GM23338 (cell line): ENCODE measurements around the gene ABAT. TPM values are rescaled to one million over a fixed set of nuclear protein-coding genes. Genes with fewer than 3 reads are reported as not detected.
"Not testable (repeated sequence)": the region's sequence is repeated elsewhere in the genome, so short reads cannot be mapped to it uniquely, and the experiment has no call there.

ENCODE experiments used
- ATAC-seq: fragments of 200-7000 bp; cut with Tn5 transposase; 3 replicates; pipeline ENCODE4 v1.9.1; 2020
- DNase-seq: peaks from one replicate; pipeline ENCODE4 v3.0.0-alpha.2; 2015; ENCODE audit warnings: low spot score
- H2AFZ ChIP-seq: fragments of 200-600 bp; sonication (generic); 2 replicates; pipeline ENCODE4 v1.8.0; 2016; ENCODE audit warnings: antibody characterized with exemption, mild to moderate bottlenecking, moderate library complexity
- H3F3A ChIP-seq: fragments of 200-600 bp; sonication (generic); replicated peaks from 2 replicates; pipeline ENCODE4 v1.8.0; 2017; ENCODE audit warnings: antibody characterized with exemption, mixed run types, low read depth
- H3K27ac ChIP-seq: fragments of 200-600 bp; sonication (generic); 2 replicates; pipeline ENCODE4 v1.6.1; 2016; ENCODE audit warnings: low read depth
- H3K27me3 ChIP-seq: fragments of 200-600 bp; sonication (generic); 2 replicates; pipeline ENCODE4 v1.8.0; 2016; ENCODE audit warnings: mild to moderate bottlenecking, mixed run types, moderate library complexity; ENCODE audit not compliant: insufficient read depth
- H3K36me3 ChIP-seq: fragments of 200-600 bp; sonication (generic); 2 replicates; pipeline ENCODE4 v1.8.0; 2016; ENCODE audit warnings: mild to moderate bottlenecking; ENCODE audit not compliant: insufficient read depth
- H3K4me1 ChIP-seq: fragments of 200-600 bp; sonication (generic); 2 replicates; pipeline ENCODE4 v1.8.0; 2016; ENCODE audit warnings: mild to moderate bottlenecking, moderate library complexity; ENCODE audit not compliant: insufficient read depth
- H3K4me2 ChIP-seq: fragments of 200-600 bp; sonication (generic); 2 replicates; pipeline ENCODE4 v1.7.1; 2017; ENCODE audit warnings: mixed run types
- H3K4me3 ChIP-seq: fragments of 200-600 bp; sonication (generic); 2 replicates; pipeline ENCODE4 v1.6.1; 2016; ENCODE audit warnings: mixed run types
- H3K79me2 ChIP-seq: fragments of 200-600 bp; sonication (generic); replicated peaks from 2 replicates; pipeline ENCODE4 v1.8.0; 2017; ENCODE audit warnings: mild to moderate bottlenecking; ENCODE audit not compliant: insufficient read depth
- H3K9me2 ChIP-seq: fragments of 200-600 bp; sonication (generic); 2 replicates; pipeline ENCODE4 v1.8.0; 2017; ENCODE audit not compliant: insufficient read depth
- H4K20me1 ChIP-seq: fragments of 200-600 bp; sonication (generic); replicated peaks from 2 replicates; pipeline ENCODE4 v1.8.0; 2017; ENCODE audit warnings: mild to moderate bottlenecking; ENCODE audit not compliant: insufficient read depth
- H3K27ac Mint-ChIP-seq: 2 replicates; pipeline ENCODE4 v1.8.0; 2020; ENCODE audit warnings: inconsistent platforms, mild to moderate bottlenecking, moderate library complexity, mixed read lengths
- H3K27me3 Mint-ChIP-seq: 3 replicates; pipeline ENCODE4 v1.8.0; 2022; ENCODE audit warnings: low read depth, mild to moderate bottlenecking, moderate library complexity, mixed read lengths, inconsistent platforms; ENCODE audit not compliant: insufficient read depth, poor library complexity
- H3K36me3 Mint-ChIP-seq: 3 replicates; pipeline ENCODE4 v1.8.0; 2021; ENCODE audit warnings: low read depth, mild to moderate bottlenecking, inconsistent platforms, moderate library complexity, mixed read lengths
- H3K4me1 Mint-ChIP-seq: 3 replicates; pipeline ENCODE4 v1.8.0; 2020; ENCODE audit warnings: mild to moderate bottlenecking, inconsistent platforms, mixed read lengths
- H3K4me3 Mint-ChIP-seq: 3 replicates; pipeline ENCODE4 v1.8.0; 2021; ENCODE audit warnings: moderate library complexity, mild to moderate bottlenecking, inconsistent platforms, mixed read lengths
- H3K9me3 Mint-ChIP-seq: 3 replicates; pipeline ENCODE4 v1.8.0; 2020; ENCODE audit warnings: moderate library complexity, mild to moderate bottlenecking, inconsistent platforms, mixed read lengths
- ETS1 ChIP-seq: IDR thresholded peaks from 2 replicates; pipeline ENCODE4 v1.6.1; 2016; ENCODE audit warnings: antibody characterized with exemption
- EZH2 ChIP-seq: fragments of 200-600 bp; sonication (generic); IDR thresholded peaks from one replicate; pipeline ENCODE4 v1.8.0; 2017; ENCODE audit warnings: antibody characterized with exemption, mild to moderate bottlenecking, low read depth; ENCODE audit not compliant: unreplicated experiment
- EZH2phosphoT487 ChIP-seq: fragments of 200-600 bp; sonication (generic); IDR thresholded peaks from one replicate; pipeline ENCODE4 v1.8.1; 2018; ENCODE audit warnings: antibody characterized with exemption; ENCODE audit not compliant: unreplicated experiment
- JUNB ChIP-seq: IDR thresholded peaks from one replicate; pipeline ENCODE4 v1.6.1; 2016; ENCODE audit warnings: antibody characterized with exemption; ENCODE audit not compliant: unreplicated experiment
- REST ChIP-seq: IDR thresholded peaks from one replicate; pipeline ENCODE4 v1.6.1; 2018; ENCODE audit warnings: antibody characterized with exemption; ENCODE audit not compliant: unreplicated experiment
- ZNF331 ChIP-seq: fragments of 250-450 bp; sonication (Bioruptor Pico); IDR thresholded peaks from 2 replicates; pipeline ENCODE4 v1.5.0; 2020; ENCODE audit warnings: low read depth, mild to moderate bottlenecking, moderate library complexity
- ZNF462 ChIP-seq: fragments of 250-450 bp; sonication (Bioruptor Pico); IDR thresholded peaks from 2 replicates; pipeline ENCODE4 v1.5.0; 2020; ENCODE audit warnings: mild to moderate bottlenecking, moderate library complexity
- polyA plus RNA-seq: library from polyadenylated mRNA; unstranded; fragments of >200 nt; fragmentation: Nextera tagmentation; extraction: Ambion mirVana; gene quantifications from 2 replicates; pipeline ENCODE4 v1.2.1, GENCODE V29; 2016
- total RNA-seq: library from RNA; depleted of rRNA; stranded (reverse); fragments of >200 nt; shearing (Covaris generic); gene quantifications from 2 replicates; pipeline ENCODE4 v1.2.3, GENCODE V29; 2014

The ABAT gene
- total and polyA plus RNA-seq, 2 experiments from 2014 or later, result 4.4 to 8.8 TPM

GRCh38 chr16:8704098-8704497, 29.7 kb downstream of the ABAT start (continued):
- no peak for TF ChIP-seq EZH2
- no peak for TF ChIP-seq JUNB
- no peak for TF ChIP-seq EZH2phosphoT487
- no peak for TF ChIP-seq REST
- TF ChIP-seq ZNF331 (CRISPR knock-in tag), result no peak
- TF ChIP-seq ETS1, result no peak

GRCh38 chr16:8705100-8705822, 30.8 kb downstream of the ABAT start:
- not testable (repeated sequence) for H3K79me2 ChIP-seq, H3K4me1 Mint-ChIP-seq, H3K27me3 Mint-ChIP-seq, ATAC-seq, H3K4me3 ChIP-seq, H2AFZ ChIP-seq, H3K36me3 Mint-ChIP-seq, H3K27ac ChIP-seq, DNase-seq, H3F3A ChIP-seq, H3K4me2 ChIP-seq, H3K4me1 ChIP-seq, H3K4me3 Mint-ChIP-seq, H4K20me1 ChIP-seq, H3K9me3 Mint-ChIP-seq, H3K27me3 ChIP-seq, H3K36me3 ChIP-seq, H3K9me2 ChIP-seq
- H3K27ac Mint-ChIP-seq, result peak overlapping the region; percentile 43; the same call in 1 of the 2 replicates

GRCh38 chr16:8708536-8708935, 34.1 kb downstream of the ABAT start:
- H3K4me3 Mint-ChIP-seq, result no peak overlapping the region
- TF ChIP-seq ZNF462 (CRISPR knock-in tag) (no peak), ETS1 (no peak), EZH2 (no peak)

More at GRCh38 chr16:8708536-8708935, 34.1 kb downstream of the ABAT start:
- Histone ChIP-seq H3K36me3 (no peaks in the 10 kb centered on the region), H3K4me2 (no peak overlapping the region), H3F3A (no peaks in the 10 kb centered on the region; the same call in 1 of the 2 replicates), H4K20me1 (no peaks in the 10 kb centered on the region), H2AFZ (no peak overlapping the region), H3K4me3 (no peak overlapping the region), H3K27ac (no peak overlapping the region), H3K27me3 (no peaks in the 10 kb centered on the region), H3K79me2 (no peaks in the 10 kb centered on the region), H3K4me1 (peaks cover 9% of the 10 kb centered on the region; the same call in 1 of the 2 replicates), H3K9me2 (no peaks in the 10 kb centered on the region)
- H3K36me3 Mint-ChIP-seq, result no peaks in the 10 kb centered on the region
- no peaks in the 10 kb centered on the region for H3K9me3 Mint-ChIP-seq
- no peak overlapping the region for H3K27ac Mint-ChIP-seq
- peaks cover 17% of the 10 kb centered on the region for H3K4me1 Mint-ChIP-seq
- ATAC-seq (no peak), DNase-seq (no peak)
- H3K27me3 Mint-ChIP-seq, result peaks cover 4% of the 10 kb centered on the region
